GM21723 (cell line): ENCODE data around the gene FADS2.
A peak's percentile ranks its signal among the peaks of the same experiment; 100 is the strongest.

Source experiments
- ATAC-seq: cut with Tn5 transposase; IDR thresholded peaks from one replicate; pipeline ENCODE4 v1.9.1; 2021; ENCODE audit warnings: mild to moderate bottlenecking, moderate library complexity; ENCODE audit not compliant: unreplicated experiment

FADS2 gene

GRCh38 chr11:61885166-61885778 lies 57.2 kb downstream of the FADS2 start:
- no peak for ATAC-seq

- ATAC-seq = no peak
These were observed 57.9 kb downstream of the FADS2 start for GRCh38 chr11:61885784-61886580.

DNA sequence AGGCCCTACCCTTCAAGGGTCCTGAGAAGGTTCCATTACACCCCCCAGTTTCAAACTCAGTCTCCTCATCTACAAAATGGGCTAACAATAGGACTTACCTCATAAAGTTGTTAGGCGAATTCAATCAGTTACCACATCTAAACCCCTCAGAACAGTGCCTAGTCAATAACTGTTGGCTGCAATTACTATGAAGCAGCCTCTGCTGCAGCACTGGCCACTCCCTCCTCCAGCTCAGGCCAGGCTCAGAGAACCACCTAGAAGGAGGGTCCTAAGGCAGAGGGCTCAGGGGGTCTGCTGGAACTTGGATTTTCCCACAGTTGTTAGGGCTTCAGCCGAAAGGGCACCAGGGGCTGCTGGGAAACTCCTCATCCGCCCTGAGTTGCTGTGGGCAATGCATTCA lies 58.5 kb downstream of the FADS2 start:
- ATAC-seq = no peak

DNA sequence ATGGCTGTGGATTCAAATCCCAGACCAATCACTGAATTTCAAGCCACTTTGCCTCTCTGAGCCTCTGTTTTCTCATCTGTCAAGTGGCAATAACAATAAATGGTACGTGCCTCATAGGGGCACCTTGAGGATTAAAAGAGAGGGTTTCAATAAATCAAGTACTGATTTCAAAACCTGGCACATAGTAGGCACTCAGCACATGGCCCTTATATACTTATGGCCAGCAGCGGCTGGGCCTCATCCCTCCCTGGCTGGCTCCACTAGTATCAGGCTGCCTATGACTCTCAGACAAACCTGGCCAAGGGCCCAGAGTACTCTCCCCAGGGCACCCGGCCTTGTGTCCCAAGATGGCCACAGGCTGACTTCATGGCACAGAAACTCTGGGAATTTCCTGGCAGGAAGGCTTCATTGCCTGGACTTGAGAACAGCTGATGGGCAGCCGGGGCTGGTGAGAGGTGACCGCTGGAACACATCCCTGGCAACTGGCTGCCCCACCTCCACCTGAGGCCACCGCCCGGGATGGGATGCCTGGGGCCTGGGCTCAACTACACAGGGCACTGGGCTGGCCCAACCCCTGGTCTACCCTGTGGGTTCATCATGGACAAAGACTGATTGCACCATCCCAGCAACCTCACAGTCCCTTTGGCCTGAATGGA lies 59.9 kb downstream of the FADS2 start:
- no peak for ATAC-seq

DNA sequence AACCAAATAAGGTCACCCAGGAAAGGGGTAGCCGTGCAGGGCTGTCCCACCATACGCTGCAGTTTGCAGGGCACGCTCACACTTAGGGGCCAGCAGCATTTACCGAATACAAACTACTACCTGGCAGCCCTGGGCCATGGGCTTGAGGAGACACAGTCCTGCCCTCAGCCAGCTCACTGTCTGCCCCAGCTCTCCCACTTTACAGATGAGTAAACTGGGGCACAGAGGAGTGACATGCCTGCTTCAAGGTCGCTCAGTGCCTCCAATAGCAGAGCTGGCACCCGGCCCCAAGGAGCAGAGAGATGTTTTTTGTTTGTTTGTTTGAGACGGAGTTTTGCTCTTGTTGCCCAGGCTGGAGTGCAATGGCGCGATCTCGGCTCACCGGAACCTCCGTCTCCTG lies 60.5 kb downstream of the FADS2 start:
- no peak for ATAC-seq

GRCh38 chr11:61889831-61890230 lies 61.7 kb downstream of the FADS2 start:
- no peak for ATAC-seq

DNA sequence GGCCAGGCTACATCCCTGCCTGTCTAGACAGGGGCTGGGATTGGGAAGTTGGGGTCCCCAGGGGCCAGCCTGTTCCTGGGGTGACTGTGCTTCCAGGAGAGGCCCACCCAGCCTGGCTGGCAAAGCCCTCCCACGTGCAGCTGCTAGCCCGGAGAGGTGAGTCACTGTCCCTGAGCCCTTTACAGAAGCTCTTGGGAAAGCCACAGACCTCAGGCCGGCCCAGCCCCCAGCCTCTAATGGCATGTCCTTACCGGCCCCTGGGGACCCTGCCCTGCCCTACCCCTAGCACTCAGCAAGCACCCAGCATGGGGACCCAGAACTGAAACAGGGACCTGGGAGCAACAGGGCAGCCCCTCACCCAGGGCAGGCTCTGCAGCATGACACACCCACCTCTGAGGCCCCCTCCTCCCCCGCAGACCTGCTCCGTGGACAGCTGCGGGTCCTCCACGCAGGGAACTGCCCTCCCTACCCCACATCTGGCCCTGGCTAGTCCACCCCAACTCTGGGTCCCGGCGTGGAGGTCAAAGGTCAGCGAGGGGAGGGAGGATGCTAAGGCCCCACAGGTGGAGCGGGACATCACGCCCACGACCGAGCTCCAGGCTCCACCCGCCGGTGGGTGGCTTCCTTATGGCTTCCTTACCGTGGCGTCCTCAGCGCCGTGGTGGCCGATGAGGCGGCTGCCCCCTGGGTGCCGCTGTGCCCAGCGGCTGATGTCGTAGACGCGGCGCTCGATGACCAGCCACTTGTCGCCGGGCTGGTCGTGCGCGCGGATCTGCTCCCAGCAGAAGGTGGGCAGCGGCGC lies 62.6 kb downstream of the FADS2 start:
- ATAC-seq = peak; percentile 21

DNA sequence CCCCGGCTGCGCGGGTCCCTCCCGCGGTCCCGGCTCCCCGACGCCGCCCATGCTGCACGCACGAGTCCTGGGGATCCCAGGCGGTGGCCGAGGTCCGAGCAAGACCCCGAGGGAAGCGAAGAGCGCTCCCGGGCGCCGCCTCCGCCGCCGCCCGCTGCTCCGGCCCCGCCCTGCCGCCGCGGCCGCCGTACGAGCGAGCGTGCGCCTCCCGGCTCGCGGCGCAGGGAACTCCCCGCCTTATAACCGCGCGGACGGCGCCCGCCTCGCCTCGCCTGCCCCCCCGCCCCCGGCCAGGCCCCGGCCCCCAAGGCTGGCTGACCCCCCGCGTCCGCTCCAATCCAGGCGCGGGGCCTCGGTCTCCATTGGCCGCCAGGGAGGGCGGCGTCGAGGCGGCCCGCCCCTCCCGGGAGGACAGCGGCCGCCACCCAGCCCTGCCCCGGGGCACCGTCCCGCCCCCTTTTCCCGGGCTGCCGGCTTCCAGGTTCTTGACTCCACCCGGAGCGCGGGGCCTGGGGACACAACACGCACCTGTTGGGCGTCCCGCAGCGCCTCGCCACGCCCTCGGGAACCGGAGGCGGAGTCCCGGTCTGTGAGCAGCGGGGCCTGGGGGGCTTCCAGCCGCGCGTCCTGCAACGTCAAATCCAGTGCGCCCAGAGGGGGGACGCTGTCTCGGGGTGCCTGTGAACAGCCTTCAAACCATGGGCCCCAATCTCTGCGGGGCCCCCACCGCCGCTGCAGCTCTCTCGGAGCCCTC lies 63.4 kb downstream of the FADS2 start, which contains the start of gene FADS3:
TSS of gene FADS3 (minus strand) at position 215 of the 754 bp plus-strand sequence. CDS start at position 51, 164 bp downstream.
- peak; percentile 67 for ATAC-seq

GRCh38 chr11:61892085-61892370 lies 63.9 kb downstream of the FADS2 start:
- peak; percentile 36 for ATAC-seq

GRCh38 chr11:61893981-61894380 lies 65.9 kb downstream of the FADS2 start:
- ATAC-seq = no peak

- no peak for ATAC-seq
These were observed 67.1 kb downstream of the FADS2 start for GRCh38 chr11:61895046-61895717.

GRCh38 chr11:61895718-61896059 lies 67.6 kb downstream of the FADS2 start:
- ATAC-seq = no peak

DNA sequence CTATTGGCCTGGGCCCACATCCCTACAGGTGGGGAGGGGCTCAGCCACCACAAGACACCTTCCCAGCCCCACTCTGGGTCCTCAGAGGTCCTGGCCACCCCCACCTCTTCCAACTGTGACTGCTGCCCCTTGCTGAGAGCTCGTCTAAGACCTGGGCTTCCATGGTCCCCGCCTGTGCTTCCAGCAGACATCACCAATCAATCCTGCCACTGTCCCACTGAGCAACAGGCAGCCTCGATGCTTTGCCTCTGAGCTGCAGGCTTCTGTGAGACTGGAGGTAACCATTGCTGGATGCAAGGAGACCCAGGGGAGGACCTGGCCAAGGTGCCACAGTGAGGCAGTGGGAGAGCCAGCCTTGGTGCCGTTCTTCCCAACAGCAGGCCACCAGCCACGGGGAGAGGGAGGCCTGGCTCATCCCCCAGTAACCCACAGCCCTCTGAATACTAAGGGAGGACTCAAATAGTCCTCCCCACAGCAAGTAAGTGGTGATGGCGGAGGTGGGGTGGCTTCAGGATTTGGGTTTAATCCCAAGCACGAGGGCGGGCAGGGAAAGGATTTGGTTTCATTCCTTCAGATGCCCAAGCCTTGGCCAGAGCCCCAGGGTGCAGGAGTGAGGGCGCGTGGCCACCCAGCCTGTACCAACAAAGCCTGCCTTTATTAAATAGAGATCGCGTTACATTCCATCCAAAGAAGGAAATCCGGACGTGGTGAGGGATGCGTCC lies 68.7 kb downstream of the FADS2 start:
- ATAC-seq = no peak

- ATAC-seq = no peak
These were observed 69.5 kb downstream of the FADS2 start for GRCh38 chr11:61897387-61898246.

- ATAC-seq = no peak
These were observed 70.1 kb downstream of the FADS2 start for GRCh38 chr11:61898247-61898582.

- peak; percentile 70 for ATAC-seq
These were observed 71.2 kb downstream of the FADS2 start for GRCh38 chr11:61899146-61899841.

GRCh38 chr11:61900251-61900650 lies 72.2 kb downstream of the FADS2 start:
- ATAC-seq = no peak

- no peak for ATAC-seq
These were observed 73.3 kb downstream of the FADS2 start for GRCh38 chr11:61901397-61901796.
